ENCODE results near the gene PLA2G15. TPM values are rescaled to one million over a fixed set of nuclear protein-coding genes. Genes with fewer than 3 reads are reported as not detected.

The PLA2G15 gene
- total and polyA plus RNA-seq, 2 donors (not counting 1 experiment from before 2014, with no cell fraction given): 6.1 to 12.5 TPM

DNA sequence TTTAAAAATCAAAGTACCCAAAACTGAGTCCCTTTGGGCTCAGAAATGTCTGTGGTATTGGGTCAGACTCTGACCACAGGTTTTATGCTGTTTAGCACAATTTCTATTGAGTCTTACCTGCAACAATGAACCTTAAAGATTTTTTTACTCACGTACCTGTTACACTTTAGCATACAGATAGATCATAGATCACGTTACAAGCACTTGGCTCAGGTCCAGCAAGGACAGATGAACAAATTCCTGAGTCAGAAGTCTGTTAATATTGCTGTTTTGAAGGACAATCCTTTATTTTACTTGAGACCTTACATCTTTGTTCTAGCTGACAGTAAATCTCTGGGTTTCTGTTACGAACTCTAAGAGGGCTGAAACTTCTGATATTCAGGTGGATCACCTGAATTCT lies 52.7 kb downstream of the PLA2G15 start:
- peaks cover 22% of the 10 kb centered on the region for H4K20me1 ChIP-seq (ENCODE audit: control insufficient read depth, insufficient read depth, low read length, poor library complexity, severe bottlenecking)
- no peaks in the 10 kb centered on the region for H3K27me3 ChIP-seq (replicated peaks in 1 of 4; ENCODE audit: control extremely low read depth in 1 of 4, control insufficient read depth in 3 of 4, insufficient read depth in 4 of 4, low read length in 3 of 4)
- POLR2A ChIA-PET: interaction anchor here (0.5 kb wide), 1 partner anchor 13 kb away, joined by 5 read pairs; no protein-coding TSS in a partner anchor
- no peak overlapping the region for H3K9ac ChIP-seq (ENCODE audit: low read length)
- H3K4me2 ChIP-seq (replicated peaks; ENCODE audit: low read depth, low read length, poor library complexity, severe bottlenecking): no peak overlapping the region
- ATAC-seq (ENCODE audit: low read depth) (no peak), DNase-seq (no peak)
- H3K4me3 ChIP-seq (ENCODE audit: control extremely low read depth in 1 of 5, extremely low read depth in 1 of 5, insufficient read depth in 1 of 5, low read depth in 2 of 5, low read length in 4 of 5): no peak overlapping the region
- 100% methylated on average over 1 of the region's 3 CpGs for WGBS (ENCODE audit: insufficient coverage)
- H3K4me3 Mint-ChIP-seq: no peak overlapping the region
- no peaks in the 10 kb centered on the region for H3K4me1 ChIP-seq (ENCODE audit: control insufficient read depth in 2 of 2, insufficient read depth in 2 of 2, low read length in 2 of 2)
- no peaks in the 10 kb centered on the region for H3K9me3 Mint-ChIP-seq (ENCODE audit: insufficient read depth)
- H3K27ac Mint-ChIP-seq: peak overlapping the region; percentile 46
- intact Hi-C loops (cut with micrococcal nuclease): no loop called here
- no peaks in the 10 kb centered on the region for H3K27me3 Mint-ChIP-seq
- TF ChIP-seq, protein P1, sequence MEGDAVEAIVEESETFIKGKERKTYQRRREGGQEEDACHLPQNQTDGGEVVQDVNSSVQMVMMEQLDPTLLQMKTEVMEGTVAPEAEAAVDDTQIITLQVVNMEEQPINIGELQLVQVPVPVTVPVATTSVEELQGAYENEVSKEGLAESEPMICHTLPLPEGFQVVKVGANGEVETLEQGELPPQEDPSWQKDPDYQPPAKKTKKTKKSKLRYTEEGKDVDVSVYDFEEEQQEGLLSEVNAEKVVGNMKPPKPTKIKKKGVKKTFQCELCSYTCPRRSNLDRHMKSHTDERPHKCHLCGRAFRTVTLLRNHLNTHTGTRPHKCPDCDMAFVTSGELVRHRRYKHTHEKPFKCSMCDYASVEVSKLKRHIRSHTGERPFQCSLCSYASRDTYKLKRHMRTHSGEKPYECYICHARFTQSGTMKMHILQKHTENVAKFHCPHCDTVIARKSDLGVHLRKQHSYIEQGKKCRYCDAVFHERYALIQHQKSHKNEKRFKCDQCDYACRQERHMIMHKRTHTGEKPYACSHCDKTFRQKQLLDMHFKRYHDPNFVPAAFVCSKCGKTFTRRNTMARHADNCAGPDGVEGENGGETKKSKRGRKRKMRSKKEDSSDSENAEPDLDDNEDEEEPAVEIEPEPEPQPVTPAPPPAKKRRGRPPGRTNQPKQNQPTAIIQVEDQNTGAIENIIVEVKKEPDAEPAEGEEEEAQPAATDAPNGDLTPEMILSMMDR (IDR thresholded peaks at IDR 0.05): no peak
- TF ChIP-seq EZH2 (IDR thresholded peaks at IDR 0.05; ENCODE audit: borderline replicate concordance, insufficient read depth, low read depth, low read length, poor library complexity, severe bottlenecking): no peak
- no peaks in the 10 kb centered on the region for H3K9me3 ChIP-seq (ENCODE audit: control extremely low read depth in 1 of 3, control insufficient read depth in 2 of 3, insufficient read depth in 1 of 3, low read length in 2 of 3)
- peaks cover 0 to 94% of the 10 kb centered on the region in 2 experiments for H3K36me3 ChIP-seq (replicated peaks in 1 of 2; ENCODE audit: control extremely low read depth in 1 of 2, control insufficient read depth in 1 of 2, extremely low read depth in 1 of 2, insufficient read depth in 2 of 2, low read length in 1 of 2)
- H3K79me2 ChIP-seq (ENCODE audit: control insufficient read depth, insufficient read depth, low read length): peaks cover 24% of the 10 kb centered on the region
- CTCF ChIA-PET: interaction anchor here (1.3 to 4.2 kb wide), 3 partner anchors 30 to 36 kb away, joined by 4 to 30 read pairs (median 5); no protein-coding TSS in a partner anchor
- peaks cover under 1% of the 10 kb centered on the region for H3K4me1 Mint-ChIP-seq
- H3K27ac ChIP-seq (ENCODE audit: low read length in 2 of 2): peak overlapping the region in 1 of 2 donors; percentile 21
- no peak overlapping the region for H2AFZ ChIP-seq (ENCODE audit: insufficient read depth, low read depth, low read length, poor library complexity, severe bottlenecking)

- ChIA-PET CTCF (interaction anchor here (1.3 to 2.4 kb wide), 3 partner anchors 30 to 36 kb away, joined by 4 to 11 read pairs (median 5); partner anchors contain the start of gene SLC7A6), POLR2A (no interaction called here)
- H2AFZ ChIP-seq (ENCODE audit: insufficient read depth, low read depth, low read length, poor library complexity, severe bottlenecking): no peak overlapping the region
- H3K9me3 ChIP-seq (ENCODE audit: control extremely low read depth in 1 of 3, control insufficient read depth in 2 of 3, insufficient read depth in 1 of 3, low read length in 2 of 3): no peaks in the 10 kb centered on the region
- H3K79me2 ChIP-seq (ENCODE audit: control insufficient read depth, insufficient read depth, low read length): peaks cover 20% of the 10 kb centered on the region
- H3K27me3 ChIP-seq (replicated peaks in 1 of 4; ENCODE audit: control extremely low read depth in 1 of 4, control insufficient read depth in 3 of 4, insufficient read depth in 4 of 4, low read length in 3 of 4): no peaks in the 10 kb centered on the region
- intact Hi-C loops (cut with micrococcal nuclease): no loop called here
- no peak overlapping the region for H3K4me3 ChIP-seq (ENCODE audit: control extremely low read depth in 1 of 5, extremely low read depth in 1 of 5, insufficient read depth in 1 of 5, low read depth in 2 of 5, low read length in 4 of 5)
- no peaks in the 10 kb centered on the region for H3K4me1 ChIP-seq (ENCODE audit: control insufficient read depth in 2 of 2, insufficient read depth in 2 of 2, low read length in 2 of 2)
- H3K4me3 Mint-ChIP-seq: no peak overlapping the region
- no peaks in the 10 kb centered on the region for H3K27me3 Mint-ChIP-seq
- H3K36me3 ChIP-seq (replicated peaks in 1 of 2; ENCODE audit: control extremely low read depth in 1 of 2, control insufficient read depth in 1 of 2, extremely low read depth in 1 of 2, insufficient read depth in 2 of 2, low read length in 1 of 2): peaks cover 0 to 93% of the 10 kb centered on the region in 2 experiments
- no peaks in the 10 kb centered on the region for H3K9me3 Mint-ChIP-seq (ENCODE audit: insufficient read depth)
- H4K20me1 ChIP-seq (ENCODE audit: control insufficient read depth, insufficient read depth, low read length, poor library complexity, severe bottlenecking): peaks cover 23% of the 10 kb centered on the region
- DNase-seq (no peak), ATAC-seq (ENCODE audit: low read depth) (no peak)
- H3K4me2 ChIP-seq (replicated peaks; ENCODE audit: low read depth, low read length, poor library complexity, severe bottlenecking): no peak overlapping the region
- TF ChIP-seq, protein P1 (IDR thresholded peaks at IDR 0.05): no peak
- TF ChIP-seq EZH2 (IDR thresholded peaks at IDR 0.05; ENCODE audit: borderline replicate concordance, insufficient read depth, low read depth, low read length, poor library complexity, severe bottlenecking): no peak
- H3K27ac ChIP-seq (ENCODE audit: low read length in 2 of 2): no peak overlapping the region
- peak overlapping the region; percentile 46 for H3K27ac Mint-ChIP-seq
- H3K4me1 Mint-ChIP-seq: no peaks in the 10 kb centered on the region
- 100% methylated on average over 2 of the region's 3 CpGs for WGBS (ENCODE audit: insufficient coverage)
- no peak overlapping the region for H3K9ac ChIP-seq (ENCODE audit: low read length)
These were observed 53.1 kb downstream of the PLA2G15 start for GRCh38 chr16:68298312-68298711.

All from B cell (primary cell).